ENCODE data around the gene OR2G2. TPM values are rescaled to one million over a fixed set of nuclear protein-coding genes. Genes with fewer than 3 reads are reported as not detected.

Gene OR2G2
- total and polyA plus RNA-seq, 2 of the 13 experiments (the other 11 are each of a cell fraction or from before 2014, with no cell fraction given) = not detected

GRCh38 chr1:247557926-247558674, 30.1 kb upstream of the OR2G2 start:
- intact Hi-C loops (cut with micrococcal nuclease; ENCODE audit: unreplicated experiment) (no loop called here), in situ Hi-C loops (cut with HindIII; ENCODE audit: extremely low pct_ligation_motif_present, low pct_unique_long_range_greater_than_20kb) (no loop called here)
- no peak overlapping the region for H3K4me2 ChIP-seq (ENCODE audit: low read depth, low read length)
- no peaks in the 10 kb centered on the region for H4K20me1 ChIP-seq (ENCODE audit: insufficient read depth, low read length)
- no TSS peak for BruUV-seq (replicated peaks)
- DNase-seq (ENCODE audit: low spot score) = no peak
- ChIA-PET POLR2A (no interaction called here), CTCF (ENCODE audit: low intra/inter-chr PET ratio, low total read pairs) (no interaction called here)
- 0% methylated on average over 2 of the region's 2 CpGs for WGBS (ENCODE audit: low lambda C conversion rate)
- no peak for FAIRE-seq
- no peak overlapping the region for H3K9ac ChIP-seq (ENCODE audit: insufficient read depth, low read depth, low read length)
- H3K79me2 ChIP-seq (ENCODE audit: insufficient read depth, low read length) = no peaks in the 10 kb centered on the region
- peaks cover 0 to 4% of the 10 kb centered on the region in 2 experiments; a peak in 3 of 5 replicates for H3K27me3 ChIP-seq (ENCODE audit: control insufficient read depth in 1 of 2, insufficient read depth in 2 of 2, low read length in 2 of 2)
- H3K4me1 ChIP-seq (ENCODE audit: insufficient read depth, low read length) = no peaks in the 10 kb centered on the region
- H3K36me3 ChIP-seq (replicated peaks in 1 of 2; ENCODE audit: control insufficient read depth in 1 of 2, insufficient read depth in 2 of 2, low read length in 2 of 2) = no peaks in the 10 kb centered on the region
- no peak overlapping the region for H2AFZ ChIP-seq (ENCODE audit: low read length)
- no peak overlapping the region for H3K27ac ChIP-seq (ENCODE audit: extremely low read length, insufficient read depth, low read length)
- no peak for TF ChIP-seq EZH2 (conservative IDR thresholded peaks at IDR 0.05; ENCODE audit: low read depth, low read length)
- no peak for TF ChIP-seq JUN (CRISPR knock-in tag; IDR thresholded peaks at IDR 0.05)
- no peak for TF ChIP-seq ZNF614 (CRISPR knock-in tag; IDR thresholded peaks at IDR 0.05; ENCODE audit: borderline replicate concordance)
- TF ChIP-seq NFE2L2 (IDR thresholded peaks at IDR 0.05; ENCODE audit: low read length) = no peak
- no peak for TF ChIP-seq MTA1 (CRISPR knock-in tag; IDR thresholded peaks at IDR 0.05; ENCODE audit: borderline replicate concordance)
- no peak for TF ChIP-seq XBP1 (CRISPR knock-in tag; IDR thresholded peaks at IDR 0.05)
- no peak for TF ChIP-seq SCMH1 (CRISPR knock-in tag; IDR thresholded peaks at IDR 0.05; ENCODE audit: borderline replicate concordance)
- TF ChIP-seq ZNF17 (CRISPR knock-in tag; IDR thresholded peaks at IDR 0.05) = no peak
- TF ChIP-seq IRF1 (CRISPR knock-in tag; IDR thresholded peaks at IDR 0.05; ENCODE audit: low read depth) = no peak
- no peak for TF ChIP-seq HHEX (CRISPR knock-in tag; IDR thresholded peaks at IDR 0.05)
- no peak for TF ChIP-seq CBX1 (IDR thresholded peaks at IDR 0.05; ENCODE audit: low read depth)
- TF ChIP-seq MTA3 (CRISPR knock-in tag; IDR thresholded peaks at IDR 0.05) = no peak
- no peak for TF ChIP-seq ARID4A (CRISPR knock-in tag; IDR thresholded peaks at IDR 0.05; ENCODE audit: borderline replicate concordance)
- TF ChIP-seq ZFP36L2 (CRISPR knock-in tag; IDR thresholded peaks at IDR 0.05) = no peak
- TF ChIP-seq ATF5 (CRISPR knock-in tag; IDR thresholded peaks at IDR 0.05; ENCODE audit: low read depth) = no peak
- no peak for TF ChIP-seq E2F1 (CRISPR knock-in tag; IDR thresholded peaks at IDR 0.05)
- no peak for TF ChIP-seq ZNF558 (CRISPR knock-in tag; IDR thresholded peaks at IDR 0.05; ENCODE audit: borderline replicate concordance)
- no peak overlapping the region for H3K4me3 ChIP-seq (replicated peaks in 1 of 3; ENCODE audit: insufficient read depth in 1 of 3, low read depth in 2 of 3, low read length in 3 of 3)
- ATAC-seq = no peak
- H3K9me3 ChIP-seq (ENCODE audit: low read length) = no peaks in the 10 kb centered on the region
